Measurements from ENCODE around the gene SNAP47.
A peak's percentile ranks its signal among the peaks of the same experiment; 100 is the strongest.

Gene SNAP47

GRCh38 chr1:227749225-227749624 is 14.0 kb downstream of the SNAP47 start:
- no peak for DNase-seq (ENCODE audit: low read depth)

GRCh38 chr1:227749916-227750710 is 14.9 kb downstream of the SNAP47 start:
- no peak for DNase-seq (ENCODE audit: low read depth)

DNA sequence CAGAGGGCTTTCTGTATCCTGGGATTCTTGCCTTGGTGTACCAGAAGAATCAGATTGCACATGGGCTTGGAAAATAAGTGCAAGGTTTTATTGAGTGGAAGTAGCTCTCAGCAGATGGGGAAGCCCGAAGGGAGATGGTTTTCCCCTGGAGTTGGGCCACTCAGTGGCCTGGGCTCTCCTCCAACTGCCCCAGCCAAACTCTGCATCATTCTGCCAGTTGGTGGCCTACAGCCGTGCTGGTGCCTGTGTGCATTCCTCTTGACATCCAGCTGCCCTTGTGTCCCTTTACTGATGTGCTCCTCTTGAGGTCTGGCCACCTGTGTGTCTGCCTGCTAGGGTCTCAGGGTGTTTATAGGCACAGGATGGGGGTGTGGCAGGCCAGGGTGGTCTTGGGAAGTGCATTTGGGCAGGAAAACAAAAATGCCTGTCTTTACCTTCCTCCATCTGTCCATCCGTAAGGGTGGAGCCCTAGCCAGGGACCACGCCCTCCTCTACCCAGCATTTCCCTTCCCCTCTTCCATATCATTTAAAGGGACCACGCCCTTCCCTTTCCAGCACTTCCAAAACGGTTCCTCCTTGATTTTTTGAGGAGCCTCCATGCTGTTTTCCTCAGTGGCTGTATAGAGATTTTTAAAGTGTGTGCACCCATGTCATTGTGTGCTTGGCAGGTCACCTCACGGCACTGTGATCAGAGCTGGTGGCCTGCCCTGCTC is 18.9 kb downstream of the SNAP47 start:
- peak; percentile 66 for DNase-seq (ENCODE audit: low read depth)

DNA sequence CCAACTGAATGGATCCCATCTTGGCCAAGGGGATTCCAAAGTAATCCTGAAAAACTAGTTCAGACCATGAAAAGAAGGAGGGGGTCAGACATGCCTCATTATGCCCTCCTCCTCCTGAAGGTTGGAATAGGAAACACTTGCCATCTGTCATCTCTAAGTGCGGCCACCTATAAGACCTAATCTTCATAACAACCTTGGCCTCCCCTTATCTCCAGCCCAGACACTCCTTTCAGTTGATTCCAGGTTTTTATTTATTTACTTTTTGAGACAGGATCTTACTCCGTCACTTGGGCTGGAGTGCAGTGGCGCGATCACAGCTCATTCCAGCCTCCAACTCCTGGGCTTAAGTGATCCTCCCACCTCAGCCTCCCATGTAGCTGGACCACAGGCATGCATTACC is 19.7 kb downstream of the SNAP47 start:
- no peak for DNase-seq (ENCODE audit: low read depth)

DNA sequence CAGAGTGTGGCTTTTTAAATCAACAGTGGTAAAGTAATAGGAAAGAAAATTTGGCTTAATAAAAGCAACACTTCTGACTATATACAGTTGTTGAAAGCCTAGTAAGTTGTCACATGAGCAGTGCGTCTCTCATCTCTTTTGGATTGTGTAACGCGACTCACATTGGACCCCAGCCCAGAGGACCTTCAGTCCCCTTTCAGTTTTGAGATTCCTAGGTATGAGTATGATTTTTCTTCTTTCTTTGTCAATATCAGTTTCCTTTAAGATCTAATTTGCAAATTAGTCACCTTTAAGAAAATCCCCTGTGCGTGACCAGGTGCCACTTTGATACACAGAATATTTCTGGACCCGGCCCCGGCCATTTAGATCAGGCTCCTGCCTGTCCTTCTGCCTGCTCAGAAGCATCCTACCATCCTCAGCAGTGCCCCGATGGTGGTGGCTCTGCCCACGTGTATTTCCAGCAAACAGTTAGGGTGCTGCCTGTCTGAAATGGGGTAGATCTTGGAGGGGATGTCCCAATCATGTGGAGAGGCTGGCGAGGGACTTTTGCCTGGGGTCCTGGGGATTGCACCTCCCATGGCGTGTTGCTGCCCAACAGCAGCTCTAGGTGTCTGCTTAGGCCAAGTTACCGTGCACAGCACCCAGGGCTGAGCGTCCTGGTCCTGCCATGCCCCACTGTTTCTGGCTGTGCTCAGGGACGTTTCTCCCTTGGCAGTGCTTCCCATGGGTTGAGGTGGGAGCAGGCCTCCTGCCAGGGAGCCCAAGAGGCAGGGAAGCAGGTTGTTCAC is 21.1 kb downstream of the SNAP47 start:
- no peak for DNase-seq (ENCODE audit: low read depth)

DNA sequence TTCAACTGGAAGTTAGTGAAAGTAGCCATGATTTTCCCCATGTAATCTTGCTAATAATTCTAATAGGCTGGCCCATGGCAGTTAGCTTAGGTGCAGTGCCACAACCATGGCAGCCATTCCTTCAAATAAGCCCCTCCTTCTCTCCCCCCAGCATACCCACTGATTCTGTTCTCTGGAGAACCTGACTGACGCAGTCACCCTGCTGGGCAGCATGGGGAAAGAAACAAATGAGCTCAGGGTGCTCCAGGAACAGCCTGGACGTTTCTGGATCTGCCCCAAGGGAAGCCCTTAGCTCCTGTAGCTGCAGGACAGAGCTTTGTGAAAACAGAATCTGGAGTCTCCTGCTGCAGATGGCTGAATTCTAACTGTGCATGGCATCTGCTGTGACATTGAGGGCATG is 22.5 kb downstream of the SNAP47 start:
- no peak for DNase-seq (ENCODE audit: low read depth)

- no peak for DNase-seq (ENCODE audit: low read depth)
These were observed 23.1 kb downstream of the SNAP47 start for GRCh38 chr1:227758366-227758765.

DNA sequence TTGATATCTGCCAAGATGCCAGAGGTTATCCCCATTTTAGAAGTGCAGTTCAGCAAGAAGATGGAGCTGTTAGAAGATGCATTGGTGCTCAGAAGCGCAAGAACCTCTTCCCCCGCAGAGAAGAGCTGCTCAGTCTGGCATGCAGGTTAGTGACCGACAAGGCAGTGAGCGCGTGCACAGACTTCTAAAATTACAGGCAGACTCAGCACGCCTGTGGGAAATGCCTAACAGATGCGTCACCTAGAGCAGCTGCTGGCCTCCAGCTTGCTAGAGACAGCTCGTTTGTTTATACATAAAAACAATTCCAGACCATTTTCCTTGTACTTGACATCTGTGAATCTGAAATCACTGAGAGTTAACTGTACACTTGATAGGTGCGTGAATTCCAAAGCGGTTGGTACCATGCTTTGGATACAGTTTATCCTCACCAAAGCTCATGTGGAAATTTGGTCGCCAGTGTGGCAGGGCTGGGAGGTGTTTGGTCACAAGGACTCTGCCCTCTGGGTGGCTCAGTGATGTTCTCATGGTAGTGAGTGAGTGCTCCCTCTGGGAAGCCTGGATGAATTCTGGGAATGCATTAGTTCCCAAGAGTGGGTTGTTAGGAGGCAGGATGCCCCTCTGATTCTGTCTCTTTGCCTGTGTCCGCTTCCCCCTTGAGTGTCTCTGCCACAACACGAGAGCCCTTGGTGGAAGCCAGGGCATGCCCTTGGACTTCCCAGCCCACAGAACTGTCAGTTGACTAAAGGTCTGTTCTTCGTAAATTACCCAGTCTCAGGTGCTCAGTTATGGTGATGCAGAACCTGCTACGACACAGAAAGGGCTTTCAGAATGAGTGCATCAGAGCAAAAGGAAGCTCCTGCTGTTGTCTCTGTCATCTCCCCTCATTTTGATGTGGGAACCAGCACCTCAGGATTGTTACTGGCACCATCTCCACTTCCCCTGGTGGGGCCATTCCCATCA is 24.4 kb downstream of the SNAP47 start:
- peak; percentile 99 for DNase-seq (ENCODE audit: low read depth)

DNA sequence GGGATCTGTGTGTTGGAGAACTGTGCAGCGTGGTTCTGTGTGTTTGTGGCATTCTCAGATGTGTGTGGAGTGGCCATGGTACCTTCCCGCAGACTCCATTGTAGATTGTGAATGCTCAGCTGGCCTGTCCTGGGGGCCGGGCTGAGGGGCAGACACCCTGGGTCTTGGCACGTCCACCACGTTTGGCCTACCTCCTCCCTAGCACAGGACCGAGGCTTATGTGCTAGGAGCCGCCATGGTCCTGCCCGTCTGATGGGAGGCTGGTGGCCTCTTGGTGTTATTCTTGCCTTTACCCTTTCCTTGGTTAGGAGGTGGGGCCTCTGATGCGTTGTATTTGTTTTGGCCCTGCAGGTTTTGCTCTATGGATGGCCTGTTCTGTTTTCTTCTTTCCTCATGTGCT is 25.1 kb downstream of the SNAP47 start:
- DNase-seq (ENCODE audit: low read depth), result no peak

GRCh38 chr1:227761621-227762230 is 26.5 kb downstream of the SNAP47 start:
- DNase-seq (ENCODE audit: low read depth), result no peak

GRCh38 chr1:227762231-227762911 is 27.1 kb downstream of the SNAP47 start:
- DNase-seq (ENCODE audit: low read depth), result peak; percentile 83

GRCh38 chr1:227763246-227764018 is 28.2 kb downstream of the SNAP47 start:
- DNase-seq (ENCODE audit: low read depth), result no peak

- DNase-seq (ENCODE audit: low read depth), result peak; percentile 84
These were observed 28.8 kb downstream of the SNAP47 start for GRCh38 chr1:227764019-227764391.

DNA sequence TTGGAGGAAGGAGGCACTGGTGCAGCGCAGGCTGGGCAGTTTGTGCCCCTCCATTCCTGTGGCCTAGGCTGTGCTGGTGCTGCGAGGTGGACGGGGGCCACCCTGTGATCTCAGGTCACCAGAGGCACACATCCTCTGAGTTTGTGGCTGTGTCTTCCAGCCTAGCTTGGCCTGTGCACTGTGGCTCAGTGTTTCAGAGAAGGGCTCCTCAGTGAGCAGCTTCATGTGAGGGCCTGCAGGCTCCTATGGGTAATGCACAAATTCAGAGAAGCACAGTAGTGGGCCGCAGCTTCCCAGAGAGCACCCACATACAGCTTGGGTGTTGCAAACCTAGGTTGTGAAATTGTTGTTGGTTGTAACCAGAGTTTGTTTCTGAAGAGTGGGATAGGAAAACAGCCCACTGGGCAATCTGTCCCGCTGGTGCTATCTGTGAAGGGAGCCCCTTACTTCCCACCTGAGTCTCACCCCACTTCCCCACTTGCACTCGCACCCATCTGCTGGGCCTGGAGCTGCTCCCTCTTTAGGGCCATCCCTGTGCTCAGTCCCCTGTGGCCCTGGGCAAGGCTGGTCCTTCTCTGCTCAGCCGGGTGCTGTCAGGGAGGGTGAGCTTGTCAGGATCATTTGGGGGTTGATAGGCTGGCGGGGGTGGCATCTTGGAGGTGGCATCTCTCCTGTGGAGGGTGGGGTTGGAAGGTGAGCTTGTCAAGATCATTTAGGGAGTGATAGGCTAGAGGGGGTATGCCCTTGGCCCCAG is 30.2 kb downstream of the SNAP47 start:
- no peak for DNase-seq (ENCODE audit: low read depth)

DNA sequence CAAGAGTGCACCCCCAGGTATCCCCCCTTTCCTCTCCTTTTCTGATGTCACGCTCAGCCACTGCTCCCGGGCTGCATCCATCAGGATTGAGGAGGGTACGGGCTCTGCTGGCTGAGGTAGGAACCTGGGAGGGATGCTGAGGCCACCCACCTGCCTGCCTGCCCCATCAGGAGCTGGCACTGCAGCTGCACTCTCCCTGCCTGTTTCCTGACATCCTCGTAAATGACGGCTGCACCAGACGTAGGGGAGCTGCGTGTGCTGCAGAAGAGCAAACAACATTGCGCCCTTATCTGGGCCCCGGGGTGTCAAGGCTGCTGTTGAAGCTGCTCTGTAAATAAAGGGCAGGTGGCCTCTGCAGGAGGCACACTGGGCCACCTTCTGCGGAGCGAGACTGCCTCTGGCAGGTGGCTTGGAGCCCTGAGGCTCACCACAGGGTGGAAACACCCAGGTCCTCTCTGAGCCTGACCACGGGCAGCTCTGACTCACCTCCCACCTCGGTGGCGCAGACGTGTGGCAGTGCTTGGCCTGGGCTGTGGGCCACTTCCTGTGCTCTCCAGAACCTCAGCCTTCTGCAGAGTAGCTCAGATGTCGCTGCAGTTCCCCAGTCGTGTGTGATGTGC is 30.9 kb downstream of the SNAP47 start:
- DNase-seq (ENCODE audit: low read depth), result peak; percentile 33

GRCh38 chr1:227766653-227767277 is 31.5 kb downstream of the SNAP47 start:
- no peak for DNase-seq (ENCODE audit: low read depth)

DNA sequence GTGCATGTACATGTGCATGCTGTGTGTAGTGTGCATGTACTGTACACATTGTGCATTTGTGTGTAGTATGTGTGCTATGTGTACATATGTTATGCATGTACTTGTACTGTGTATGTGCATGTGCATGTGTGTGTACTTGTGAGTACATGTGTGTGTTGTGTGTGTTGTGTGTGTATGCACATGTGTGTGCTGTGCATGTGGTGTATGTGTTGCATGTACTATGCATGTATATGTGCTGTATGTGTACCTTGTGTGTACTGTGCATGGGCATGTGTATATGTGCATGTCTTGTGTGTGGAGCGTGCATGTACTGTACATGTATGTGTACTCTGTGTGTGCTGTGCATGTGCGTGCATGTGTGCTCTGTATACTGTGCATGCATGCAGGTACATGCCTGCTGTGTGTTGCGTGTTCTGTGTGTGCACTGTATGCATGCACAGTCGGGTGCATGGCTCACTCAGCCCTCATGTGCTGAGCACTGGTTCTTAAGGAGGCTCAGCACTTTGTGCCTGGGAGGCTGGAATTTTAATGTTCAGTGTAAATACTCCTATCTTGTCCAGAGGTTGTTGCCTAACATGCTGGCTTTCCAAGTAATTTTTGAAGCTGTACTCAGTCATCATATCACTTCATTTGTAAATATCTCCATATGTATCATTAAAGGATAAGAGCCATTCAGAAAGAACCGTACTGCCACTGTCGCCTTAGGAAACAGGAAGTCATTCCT is 32.3 kb downstream of the SNAP47 start:
- no peak for DNase-seq (ENCODE audit: low read depth)

DNA sequence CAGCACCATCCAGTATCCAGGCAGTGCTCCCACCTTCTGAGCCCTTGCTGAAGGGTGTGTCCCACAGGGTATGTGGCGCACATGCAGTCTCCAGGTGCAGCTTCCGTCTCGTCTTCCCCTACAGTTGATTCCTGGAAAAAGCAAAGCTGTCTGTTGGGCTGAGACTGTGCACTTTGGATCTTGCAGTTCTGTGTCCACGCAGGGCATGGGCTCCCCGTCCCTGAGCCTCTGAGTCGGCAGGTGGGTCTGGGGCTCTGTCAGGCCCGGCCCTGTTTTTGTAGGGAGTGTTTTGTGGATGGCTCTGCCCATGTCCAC is 32.8 kb downstream of the SNAP47 start:
- DNase-seq (ENCODE audit: low read depth), result no peak
